Activated effector memory CD4-positive, alpha-beta T cell treated with anti-CD3 and anti-CD28 coated beads, Interleukin-2, amount 50 U/mL, for 16 hours (primary cell): Measurements from ENCODE around the gene MPV17L.
"Not testable (repeated sequence)": the region's sequence is repeated elsewhere in the genome, so short reads cannot be mapped to it uniquely, and the experiment has no call there.

Experiments
- DNase-seq: peaks from one replicate; pipeline ENCODE4 v3.0.0-alpha.2; 2020

Gene MPV17L

GRCh38 chr16:15415511-15415985 is 20.0 kb downstream of the MPV17L start:
- no peak for DNase-seq

GRCh38 chr16:15417197-15417596 is 21.6 kb downstream of the MPV17L start:
- DNase-seq, result no peak

GRCh38 chr16:15418206-15418605 is 22.7 kb downstream of the MPV17L start:
- no peak for DNase-seq

GRCh38 chr16:15421696-15422095 is 26.1 kb downstream of the MPV17L start:
- DNase-seq, result not testable (repeated sequence)

GRCh38 chr16:15422222-15422621 is 26.7 kb downstream of the MPV17L start:
- DNase-seq, result no peak

GRCh38 chr16:15425861-15426260 is 30.3 kb downstream of the MPV17L start:
- no peak for DNase-seq

- DNase-seq, result no peak
Measured at GRCh38 chr16:15426796-15427195, 31.2 kb downstream of the MPV17L start.

GRCh38 chr16:15427648-15428239 is 32.2 kb downstream of the MPV17L start:
- peak; percentile 82 for DNase-seq

- not testable (repeated sequence) for DNase-seq
Measured at GRCh38 chr16:15430884-15431283, 35.3 kb downstream of the MPV17L start.

- DNase-seq, result no peak
Measured at GRCh38 chr16:15434079-15434424, 38.5 kb downstream of the MPV17L start.

- peak; percentile 79 for DNase-seq
Measured at GRCh38 chr16:15434425-15435215, 39.1 kb downstream of the MPV17L start, which contains the start of gene BMERB1. Gene BMERB1 (plus strand): TSS chr16:15434588. CDS start chr16:15434654, 66 bp downstream.

- no peak for DNase-seq
Measured at GRCh38 chr16:15435216-15435864, 39.8 kb downstream of the MPV17L start.

- DNase-seq, result no peak
Measured at GRCh38 chr16:15439102-15439501, 43.5 kb downstream of the MPV17L start.

GRCh38 chr16:15439521-15439920 is 44.0 kb downstream of the MPV17L start:
- DNase-seq, result no peak

GRCh38 chr16:15440852-15441251 is 45.3 kb downstream of the MPV17L start:
- no peak for DNase-seq

- not testable (repeated sequence) for DNase-seq
Measured at GRCh38 chr16:15442140-15442539, 46.6 kb downstream of the MPV17L start.

GRCh38 chr16:15443753-15444152 is 48.2 kb downstream of the MPV17L start:
- DNase-seq, result no peak

- DNase-seq, result no peak
Measured at GRCh38 chr16:15444264-15444663, 48.7 kb downstream of the MPV17L start.

- no peak for DNase-seq
Measured at GRCh38 chr16:15445450-15445849, 49.9 kb downstream of the MPV17L start.

- DNase-seq, result no peak
Measured at GRCh38 chr16:15446901-15447300, 51.3 kb downstream of the MPV17L start.

GRCh38 chr16:15450624-15451023 is 55.1 kb downstream of the MPV17L start:
- DNase-seq, result no peak

GRCh38 chr16:15451098-15451731 is 55.7 kb downstream of the MPV17L start:
- no peak for DNase-seq

- DNase-seq, result no peak
Measured at GRCh38 chr16:15452246-15452855, 56.8 kb downstream of the MPV17L start.
